ENCODE data around the gene NFATC3.

Gene NFATC3

GRCh38 chr16:68079626-68080344 lies 5.4 kb upstream of the NFATC3 start:
- DNase-seq (ENCODE audit: low read depth in 1 of 2, low spot score in 1 of 2), result peak; percentile 94 to 96
- TF ChIP-seq REST (IDR thresholded peaks at IDR 0.05; ENCODE audit: insufficient replicate concordance, low read depth), result peak; percentile 31
- peak; percentile 89 for TF ChIP-seq SPI1 (IDR thresholded peaks at IDR 0.05; ENCODE audit: borderline replicate concordance, low read depth)
- TF ChIP-seq GABPA (IDR thresholded peaks at IDR 0.05; ENCODE audit: low read depth), result peak; percentile 63
- TF ChIP-seq CTCF (IDR thresholded peaks at IDR 0.05; ENCODE audit: insufficient read depth, low read length), result no peak
- peak; percentile 87 for TF ChIP-seq POLR2AphosphoS5 (IDR thresholded peaks at IDR 0.05; ENCODE audit: low read depth)
- H3K27me3 ChIP-seq (ENCODE audit: insufficient read depth, poor library complexity, severe bottlenecking), result no peaks in the 10 kb centered on the region
- H3K27ac ChIP-seq (replicated peaks), result peak overlapping the region; percentile 78
- no peak overlapping the region for H3K4me3 ChIP-seq (replicated peaks; ENCODE audit: insufficient read depth, low read length)

GRCh38 chr16:68081861-68082628 lies 3.1 kb upstream of the NFATC3 start:
- no peak for DNase-seq (ENCODE audit: low read depth in 1 of 2, low spot score in 1 of 2)
- H3K4me3 ChIP-seq (replicated peaks; ENCODE audit: insufficient read depth, low read length), result no peak overlapping the region
- no peaks in the 10 kb centered on the region for H3K27me3 ChIP-seq (ENCODE audit: insufficient read depth, poor library complexity, severe bottlenecking)
- H3K27ac ChIP-seq (replicated peaks), result no peak overlapping the region
- TF ChIP-seq GABPA (IDR thresholded peaks at IDR 0.05; ENCODE audit: low read depth) (no peak), SPI1 (IDR thresholded peaks at IDR 0.05; ENCODE audit: borderline replicate concordance, low read depth) (no peak), CTCF (IDR thresholded peaks at IDR 0.05; ENCODE audit: insufficient read depth, low read length) (no peak), POLR2AphosphoS5 (IDR thresholded peaks at IDR 0.05; ENCODE audit: low read depth) (no peak), REST (IDR thresholded peaks at IDR 0.05; ENCODE audit: insufficient replicate concordance, low read depth) (no peak)

- TF ChIP-seq GABPA (IDR thresholded peaks at IDR 0.05; ENCODE audit: low read depth) (no peak), POLR2AphosphoS5 (IDR thresholded peaks at IDR 0.05; ENCODE audit: low read depth) (no peak), CTCF (IDR thresholded peaks at IDR 0.05; ENCODE audit: insufficient read depth, low read length) (no peak), REST (IDR thresholded peaks at IDR 0.05; ENCODE audit: insufficient replicate concordance, low read depth) (no peak), SPI1 (IDR thresholded peaks at IDR 0.05; ENCODE audit: borderline replicate concordance, low read depth) (no peak)
- Histone ChIP-seq H3K4me3 (replicated peaks; ENCODE audit: insufficient read depth, low read length) (no peak overlapping the region), H3K27me3 (ENCODE audit: insufficient read depth, poor library complexity, severe bottlenecking) (no peaks in the 10 kb centered on the region), H3K27ac (replicated peaks) (no peak overlapping the region)
- no peak for DNase-seq (ENCODE audit: low read depth in 1 of 2, low spot score in 1 of 2)
These were observed 2.4 kb upstream of the NFATC3 start for GRCh38 chr16:68082629-68083238.

Data from HL-60 (cell line).